Glutamatergic neuron (in vitro differentiated cells): ENCODE results near the gene ACKR4. TPM values are rescaled to one million over a fixed set of nuclear protein-coding genes. Genes with fewer than 3 reads are reported as not detected.

Experiments used
- DNase-seq: peaks from one replicate; pipeline ENCODE4 v3.0.0; 2022
- H3K27ac Mint-ChIP-seq: one replicate; pipeline ENCODE4 v1.8.0; 2020; ENCODE audit warnings: mild to moderate bottlenecking, mixed read lengths, inconsistent platforms; ENCODE audit not compliant: unreplicated experiment
- H3K27me3 Mint-ChIP-seq: one replicate; pipeline ENCODE4 v1.8.0; 2020; ENCODE audit warnings: mild to moderate bottlenecking, moderate library complexity, mixed read lengths, inconsistent platforms; ENCODE audit not compliant: unreplicated experiment
- H3K36me3 Mint-ChIP-seq: one replicate; pipeline ENCODE4 v1.8.0; 2020; ENCODE audit warnings: mild to moderate bottlenecking, mixed read lengths, inconsistent platforms; ENCODE audit not compliant: unreplicated experiment
- H3K4me1 Mint-ChIP-seq: one replicate; pipeline ENCODE4 v1.8.0; 2020; ENCODE audit warnings: mild to moderate bottlenecking, low read depth, mixed read lengths, inconsistent platforms; ENCODE audit not compliant: unreplicated experiment
- H3K4me3 Mint-ChIP-seq: one replicate; pipeline ENCODE4 v1.8.0; 2020; ENCODE audit warnings: mild to moderate bottlenecking, mixed read lengths, inconsistent platforms; ENCODE audit not compliant: unreplicated experiment
- H3K9me3 Mint-ChIP-seq: one replicate; pipeline ENCODE4 v1.8.0; 2020; ENCODE audit warnings: mild to moderate bottlenecking, moderate library complexity, mixed read lengths, inconsistent platforms; ENCODE audit not compliant: unreplicated experiment
- total RNA-seq: library from RNA; stranded (reverse); fragmentation: NEBNext Ultra II Directional; extraction: Animal tissue kit (Norgen Biotek cat#: 25700); gene quantifications from one replicate; pipeline ENCODE4 v1.2.1, GENCODE V29; 2021; ENCODE audit not compliant: unreplicated experiment
- TF ChIP-seq, protein P1 (sequence below): fragments of 200-600 bp; sonication (generic); IDR thresholded peaks from one replicate; pipeline ENCODE4 v1.5.0; 2021; ENCODE audit not compliant: partially characterized antibody, unreplicated experiment

ACKR4 gene
- total RNA-seq, 1 donor from 2014 or later: 0.22 TPM

DNA sequence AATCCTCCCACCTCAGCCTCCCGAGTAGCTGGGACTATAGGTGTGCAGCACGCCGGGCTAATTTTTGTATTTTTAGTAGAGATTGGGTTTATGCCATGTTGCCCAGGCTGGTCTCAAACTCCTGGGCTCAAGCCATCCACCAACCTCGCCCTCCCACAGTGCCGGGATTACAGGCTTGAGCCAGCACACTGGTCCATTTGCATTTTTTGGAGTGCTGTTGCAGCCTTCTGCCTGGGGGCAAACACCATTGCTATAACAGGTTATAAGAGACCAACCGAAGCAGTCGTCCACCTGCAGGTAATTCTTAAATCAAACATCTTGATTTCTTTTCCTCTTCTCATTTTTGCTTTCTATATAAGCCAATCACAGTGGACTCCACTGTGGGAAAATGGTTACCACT, 27.7 kb downstream of the ACKR4 start:
- H3K36me3 Mint-ChIP-seq: no peaks in the 10 kb centered on the region
- TF ChIP-seq, protein P1, sequence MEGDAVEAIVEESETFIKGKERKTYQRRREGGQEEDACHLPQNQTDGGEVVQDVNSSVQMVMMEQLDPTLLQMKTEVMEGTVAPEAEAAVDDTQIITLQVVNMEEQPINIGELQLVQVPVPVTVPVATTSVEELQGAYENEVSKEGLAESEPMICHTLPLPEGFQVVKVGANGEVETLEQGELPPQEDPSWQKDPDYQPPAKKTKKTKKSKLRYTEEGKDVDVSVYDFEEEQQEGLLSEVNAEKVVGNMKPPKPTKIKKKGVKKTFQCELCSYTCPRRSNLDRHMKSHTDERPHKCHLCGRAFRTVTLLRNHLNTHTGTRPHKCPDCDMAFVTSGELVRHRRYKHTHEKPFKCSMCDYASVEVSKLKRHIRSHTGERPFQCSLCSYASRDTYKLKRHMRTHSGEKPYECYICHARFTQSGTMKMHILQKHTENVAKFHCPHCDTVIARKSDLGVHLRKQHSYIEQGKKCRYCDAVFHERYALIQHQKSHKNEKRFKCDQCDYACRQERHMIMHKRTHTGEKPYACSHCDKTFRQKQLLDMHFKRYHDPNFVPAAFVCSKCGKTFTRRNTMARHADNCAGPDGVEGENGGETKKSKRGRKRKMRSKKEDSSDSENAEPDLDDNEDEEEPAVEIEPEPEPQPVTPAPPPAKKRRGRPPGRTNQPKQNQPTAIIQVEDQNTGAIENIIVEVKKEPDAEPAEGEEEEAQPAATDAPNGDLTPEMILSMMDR: no peak
- no peak overlapping the region for H3K27ac Mint-ChIP-seq
- no peaks in the 10 kb centered on the region for H3K27me3 Mint-ChIP-seq
- no peaks in the 10 kb centered on the region for H3K4me1 Mint-ChIP-seq
- H3K9me3 Mint-ChIP-seq: peaks cover 1% of the 10 kb centered on the region
- H3K4me3 Mint-ChIP-seq: no peak overlapping the region
- DNase-seq: no peak

DNA sequence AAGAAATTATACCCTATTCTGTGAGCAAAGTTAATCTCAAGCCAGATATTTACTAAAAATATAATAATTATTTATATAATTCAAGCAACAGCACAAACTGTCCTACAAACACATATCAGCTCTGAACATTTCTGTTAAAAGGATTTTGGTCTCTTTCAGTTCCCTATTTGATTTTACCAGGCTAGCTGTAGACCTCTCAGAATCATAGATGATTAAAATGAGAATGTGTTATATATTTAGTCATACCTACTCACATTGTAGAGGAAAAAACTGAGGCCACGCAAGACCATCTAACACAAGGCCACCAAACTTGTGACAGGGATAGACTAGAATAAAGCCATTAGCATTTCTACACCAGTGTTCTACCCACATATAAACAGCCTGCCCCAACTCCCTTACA, 28.5 kb downstream of the ACKR4 start:
- TF ChIP-seq, protein P1: no peak
- no peak overlapping the region for H3K27ac Mint-ChIP-seq

GRCh38 chr3:132626955-132627354, 29.9 kb downstream of the ACKR4 start:
- no peak overlapping the region for H3K4me3 Mint-ChIP-seq
- H3K27me3 Mint-ChIP-seq: no peaks in the 10 kb centered on the region
- H3K27ac Mint-ChIP-seq: no peak overlapping the region
- H3K36me3 Mint-ChIP-seq: no peaks in the 10 kb centered on the region
- H3K9me3 Mint-ChIP-seq: peaks cover 1% of the 10 kb centered on the region
- peak; percentile 20 for DNase-seq
- no peaks in the 10 kb centered on the region for H3K4me1 Mint-ChIP-seq
- TF ChIP-seq, protein P1: no peak

More for the DNA sequence above, 28.5 kb downstream of the ACKR4 start:
- no peak overlapping the region for H3K4me3 Mint-ChIP-seq
- no peaks in the 10 kb centered on the region for H3K36me3 Mint-ChIP-seq
- DNase-seq: no peak
- no peaks in the 10 kb centered on the region for H3K27me3 Mint-ChIP-seq
- H3K9me3 Mint-ChIP-seq: peaks cover 1% of the 10 kb centered on the region
- H3K4me1 Mint-ChIP-seq: no peaks in the 10 kb centered on the region

GRCh38 chr3:132628157-132628556, 31.1 kb downstream of the ACKR4 start:
- Mint-ChIP-seq H3K9me3 (peaks cover 1% of the 10 kb centered on the region), H3K27me3 (no peaks in the 10 kb centered on the region), H3K27ac (no peak overlapping the region), H3K4me3 (no peak overlapping the region), H3K4me1 (no peaks in the 10 kb centered on the region), H3K36me3 (no peaks in the 10 kb centered on the region)
- TF ChIP-seq, protein P1: no peak
- no peak for DNase-seq

- no peak overlapping the region for H3K27ac Mint-ChIP-seq
- H3K27me3 Mint-ChIP-seq: no peaks in the 10 kb centered on the region
- TF ChIP-seq, protein P1: no peak
- H3K4me1 Mint-ChIP-seq: no peaks in the 10 kb centered on the region
- no peak for DNase-seq
- no peaks in the 10 kb centered on the region for H3K36me3 Mint-ChIP-seq
- H3K4me3 Mint-ChIP-seq: no peak overlapping the region
- peaks cover 1% of the 10 kb centered on the region for H3K9me3 Mint-ChIP-seq
Observed at GRCh38 chr3:132629928-132630327, 32.9 kb downstream of the ACKR4 start.
